Measurements from ENCODE around the gene ATF7IP. TPM values are rescaled to one million over a fixed set of nuclear protein-coding genes. Genes with fewer than 3 reads are reported as not detected.

Gene ATF7IP
- total and polyA plus RNA-seq, 2 experiments from 2014 or later, result 42.8 to 100 TPM

GRCh38 chr12:14356147-14356546 is 9.3 kb upstream of the ATF7IP start:
- TF ChIP-seq CTCF (IDR thresholded peaks at IDR 0.05; ENCODE audit: low read depth, low read length), result no peak
- no peak overlapping the region for H3K4me3 ChIP-seq

GRCh38 chr12:14357486-14357885 is 8.0 kb upstream of the ATF7IP start:
- no peak for DNase-seq (ENCODE audit: low read depth in 1 of 2, low spot score in 1 of 2)
- no peak overlapping the region for H3K27ac ChIP-seq
- H3K27me3 ChIP-seq, result no peaks in the 10 kb centered on the region
- H3K9me3 ChIP-seq (ENCODE audit: low read depth), result no peaks in the 10 kb centered on the region
- no peak overlapping the region for H3K4me3 ChIP-seq
- no peaks in the 10 kb centered on the region for H3K4me1 ChIP-seq (ENCODE audit: low read depth)
- no peaks in the 10 kb centered on the region for H3K36me3 ChIP-seq
- TF ChIP-seq CTCF (IDR thresholded peaks at IDR 0.05; ENCODE audit: low read depth, low read length), result no peak

More at GRCh38 chr12:14356147-14356546, 9.3 kb upstream of the ATF7IP start:
- no peaks in the 10 kb centered on the region for H3K27me3 ChIP-seq
- no peak overlapping the region for H3K27ac ChIP-seq
- DNase-seq (ENCODE audit: low read depth in 1 of 2, low spot score in 1 of 2), result no peak
- no peaks in the 10 kb centered on the region for H3K4me1 ChIP-seq (ENCODE audit: low read depth)
- H3K36me3 ChIP-seq, result no peaks in the 10 kb centered on the region
- H3K9me3 ChIP-seq (ENCODE audit: low read depth), result no peaks in the 10 kb centered on the region

GRCh38 chr12:14362352-14362751 is 3.1 kb upstream of the ATF7IP start:
- DNase-seq (ENCODE audit: low read depth in 1 of 2, low spot score in 1 of 2), result no peak
- H3K4me3 ChIP-seq, result no peak overlapping the region
- H3K4me1 ChIP-seq (ENCODE audit: low read depth), result no peaks in the 10 kb centered on the region
- H3K36me3 ChIP-seq, result no peaks in the 10 kb centered on the region
- no peak for TF ChIP-seq CTCF (IDR thresholded peaks at IDR 0.05; ENCODE audit: low read depth, low read length)
- H3K27ac ChIP-seq, result no peak overlapping the region
- no peaks in the 10 kb centered on the region for H3K9me3 ChIP-seq (ENCODE audit: low read depth)
- H3K27me3 ChIP-seq, result no peaks in the 10 kb centered on the region

- no peak for DNase-seq (ENCODE audit: low read depth in 1 of 2, low spot score in 1 of 2)
- H3K4me1 ChIP-seq (ENCODE audit: low read depth), result peaks cover 9% of the 10 kb centered on the region
- H3K36me3 ChIP-seq, result no peaks in the 10 kb centered on the region
- H3K9me3 ChIP-seq (ENCODE audit: low read depth), result no peaks in the 10 kb centered on the region
- H3K4me3 ChIP-seq, result peak overlapping the region; percentile 60
- peak overlapping the region; percentile 98 for H3K27ac ChIP-seq
- TF ChIP-seq CTCF (IDR thresholded peaks at IDR 0.05; ENCODE audit: low read depth, low read length), result no peak
- H3K27me3 ChIP-seq, result no peaks in the 10 kb centered on the region
Observed at GRCh38 chr12:14364583-14365271, 755 bp upstream of the ATF7IP start.

- Histone ChIP-seq H3K27me3 (no peaks in the 10 kb centered on the region), H3K27ac (peak overlapping the region; percentile 98), H3K4me3 (peak overlapping the region; percentile 60), H3K4me1 (ENCODE audit: low read depth) (peaks cover 9% of the 10 kb centered on the region), H3K9me3 (ENCODE audit: low read depth) (no peaks in the 10 kb centered on the region), H3K36me3 (no peaks in the 10 kb centered on the region)
- peak; percentile 31 to 63 for DNase-seq (ENCODE audit: low read depth in 1 of 2, low spot score in 1 of 2)
- peak; percentile 21 for TF ChIP-seq CTCF (IDR thresholded peaks at IDR 0.05; ENCODE audit: low read depth, low read length)
Observed at GRCh38 chr12:14366209-14367039, 942 bp downstream of the ATF7IP start.

All from cardiac muscle cell (in vitro differentiated cells and primary cell).